Upper lobe of left lung (tissue), 6 donors: ENCODE data around the gene C14orf119. TPM values are rescaled to one million over a fixed set of nuclear protein-coding genes. Genes with fewer than 3 reads are reported as not detected.

Experiments used
- ATAC-seq, 2 donors: fragments of 200-7000 bp; cut with Tn5 transposase; one replicate each; pipeline ENCODE4 v1.9.1; 2022; ENCODE audit warnings: mild to moderate bottlenecking in 2 of 2, moderate library complexity in 2 of 2; ENCODE audit not compliant: low FRiP score in 2 of 2
- DNase-seq, 2 donors: peaks; one replicate each; pipeline ENCODE4 v3.0.0-alpha.2; 2019 to 2020
- H3K27ac ChIP-seq, 4 donors: fragments of 200-600 bp; sonication (generic); one replicate each; pipeline ENCODE4 v1.5.1; 2016 to 2019
- H3K27me3 ChIP-seq, 4 donors: fragments of 200-600 bp; sonication (generic); one replicate each; pipeline ENCODE4 v1.5.1; 2017 to 2019
- H3K36me3 ChIP-seq, 4 donors: fragments of 200-600 bp; sonication (generic); one replicate each; pipeline ENCODE4 v1.5.1; 2016 to 2019
- H3K4me1 ChIP-seq, 4 donors: fragments of 200-600 bp; sonication (generic); one replicate each; pipeline ENCODE4 v1.5.1; 2018 to 2019
- H3K4me3 ChIP-seq, 4 donors: fragments of 200-600 bp; sonication (generic); one replicate each; pipeline ENCODE4 v1.5.1; 2017 to 2019; ENCODE audit warnings: mild to moderate bottlenecking in 2 of 4, moderate library complexity in 1 of 4
- H3K9me3 ChIP-seq, 4 donors: fragments of 200-600 bp; sonication (generic); one replicate each; pipeline ENCODE4 v1.5.1; 2018 to 2019
- EP300 ChIP-seq, 4 donors: sonication (generic); formaldehyde crosslinking; IDR thresholded peaks; one replicate each; pipeline ENCODE4 v1.5.1; 2017; ENCODE audit warnings: antibody characterized with exemption in 4 of 4, control low read depth in 2 of 4
- POLR2A ChIP-seq, 4 donors: fragments of 450-650 bp; IDR thresholded peaks; one replicate each; pipeline ENCODE4 v1.5.1; 2016 to 2017; ENCODE audit warnings: antibody characterized with exemption in 4 of 4, mild to moderate bottlenecking in 2 of 4
- POLR2AphosphoS5 ChIP-seq, 2 donors: sonication (generic); formaldehyde crosslinking; IDR thresholded peaks; one replicate each; pipeline ENCODE4 v1.5.1; 2017; ENCODE audit warnings: antibody characterized with exemption in 2 of 2
- WGBS, 2 donors: methylation state at CpG; one replicate each; pipeline ENCODE4 v1.1.5; 2017 to 2018; 5-methylcytosine and 5-hydroxymethylcytosine counted together
- total RNA-seq, 6 donors: library from RNA; depleted of rRNA in 4 of 6; stranded (reverse); fragments of >200 nt in 4 of 6; gene quantifications; one replicate each; pipeline versions ENCODE4 v1.1.0 to v1.2.1, GENCODE V29; 2016 to 2021
- TF ChIP-seq, protein P1 (sequence below), 6 experiments: fragments of 450-650 bp in 4 of 6; fragments of 200-600 bp in 2 of 6; sonication (generic) in 2 of 6; IDR thresholded peaks; one replicate each; pipeline ENCODE4 v1.5.1; 2016 to 2019; ENCODE audit warnings: antibody characterized with exemption in 6 of 6
- donor health status: DM: no; HTN: no; CAD: no; lungs with moderate emphysema.
- donor health status: DM: no; HTN: yes; CAD: no; lungs with severe emphysema.

C14orf119 gene
- total RNA-seq, 6 donors from 2014 or later = 4.9 to 52.5 (median 35.7) TPM

DNA sequence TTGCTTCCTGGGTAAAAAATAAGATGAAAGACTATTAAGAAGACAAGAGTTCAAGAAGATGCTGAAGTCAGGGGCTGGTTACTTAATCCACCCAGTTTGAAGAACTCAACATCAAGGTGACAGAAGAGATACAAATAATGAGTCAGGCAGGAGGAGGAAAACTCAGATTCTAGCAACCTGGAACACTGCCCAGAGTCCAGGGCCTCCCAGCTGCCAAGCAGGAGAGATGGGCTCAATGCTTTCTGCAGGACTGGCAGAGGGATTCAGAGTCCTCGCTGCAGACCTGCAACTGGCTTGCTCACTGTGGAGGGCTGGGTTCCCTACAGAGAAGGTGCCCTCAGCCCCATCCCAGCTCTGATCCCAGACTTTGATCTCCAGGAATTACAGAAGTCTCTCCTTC is 52.4 kb downstream of the C14orf119 start:
- Histone ChIP-seq H3K27me3 (no peaks in the 10 kb centered on the region), H3K4me1 (peaks cover 0 to 24% (median 3%) of the 10 kb centered on the region in 4 donors), H3K27ac (no peak overlapping the region), H3K36me3 (no peaks in the 10 kb centered on the region), H3K4me3 (no peak overlapping the region), H3K9me3 (no peaks in the 10 kb centered on the region)
- DNase-seq = no peak
- WGBS, 2 donors = 69% methylated on average over 1 of the region's 1 CpG; no CpG with 5 or more reads in 1 of the 2 donors
- TF ChIP-seq POLR2AphosphoS5 (IDR thresholded peaks at IDR 0.05) (no peak), POLR2A (IDR thresholded peaks at IDR 0.05) (no peak), EP300 (IDR thresholded peaks at IDR 0.05) (no peak)
- TF ChIP-seq, protein P1, sequence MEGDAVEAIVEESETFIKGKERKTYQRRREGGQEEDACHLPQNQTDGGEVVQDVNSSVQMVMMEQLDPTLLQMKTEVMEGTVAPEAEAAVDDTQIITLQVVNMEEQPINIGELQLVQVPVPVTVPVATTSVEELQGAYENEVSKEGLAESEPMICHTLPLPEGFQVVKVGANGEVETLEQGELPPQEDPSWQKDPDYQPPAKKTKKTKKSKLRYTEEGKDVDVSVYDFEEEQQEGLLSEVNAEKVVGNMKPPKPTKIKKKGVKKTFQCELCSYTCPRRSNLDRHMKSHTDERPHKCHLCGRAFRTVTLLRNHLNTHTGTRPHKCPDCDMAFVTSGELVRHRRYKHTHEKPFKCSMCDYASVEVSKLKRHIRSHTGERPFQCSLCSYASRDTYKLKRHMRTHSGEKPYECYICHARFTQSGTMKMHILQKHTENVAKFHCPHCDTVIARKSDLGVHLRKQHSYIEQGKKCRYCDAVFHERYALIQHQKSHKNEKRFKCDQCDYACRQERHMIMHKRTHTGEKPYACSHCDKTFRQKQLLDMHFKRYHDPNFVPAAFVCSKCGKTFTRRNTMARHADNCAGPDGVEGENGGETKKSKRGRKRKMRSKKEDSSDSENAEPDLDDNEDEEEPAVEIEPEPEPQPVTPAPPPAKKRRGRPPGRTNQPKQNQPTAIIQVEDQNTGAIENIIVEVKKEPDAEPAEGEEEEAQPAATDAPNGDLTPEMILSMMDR (IDR thresholded peaks at IDR 0.05) = no peak
- ATAC-seq = no peak

DNA sequence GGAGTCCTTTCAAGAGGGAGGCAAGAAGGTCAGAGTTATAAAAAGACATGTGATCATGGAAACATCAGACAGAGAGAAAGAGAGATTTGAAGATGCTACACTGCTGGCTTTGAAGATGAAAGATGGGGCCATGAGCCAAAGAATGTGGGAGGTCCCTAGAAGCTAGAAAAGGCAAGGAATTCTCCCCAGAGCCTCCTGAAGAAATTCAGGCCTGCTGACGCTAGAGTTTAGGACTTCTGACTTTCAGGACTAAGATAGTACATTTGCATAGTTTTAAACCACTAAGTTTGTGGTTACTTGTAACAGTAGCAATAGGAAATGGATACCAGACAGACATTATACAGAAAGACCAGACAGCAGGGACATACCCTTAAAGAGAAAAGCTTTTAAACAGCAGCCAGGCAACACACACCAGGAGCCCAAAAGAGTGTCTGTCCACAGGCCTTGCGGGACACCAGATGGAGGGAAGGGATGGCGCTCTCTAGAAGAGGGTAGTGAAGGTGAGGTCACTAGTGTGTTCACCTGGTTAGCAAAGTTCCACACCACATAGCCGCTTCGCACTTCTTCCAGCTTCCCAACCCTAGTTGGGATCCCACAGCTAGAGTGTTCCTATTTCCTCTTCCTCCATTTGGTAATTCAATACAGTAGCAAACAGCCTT is 53.4 kb downstream of the C14orf119 start:
- DNase-seq (no peak), ATAC-seq (peak in 1 of 2 donors; percentile 15)
- no peaks in the 10 kb centered on the region for H3K36me3 ChIP-seq
- no peak overlapping the region for H3K4me3 ChIP-seq
- H3K9me3 ChIP-seq = no peaks in the 10 kb centered on the region
- TF ChIP-seq POLR2AphosphoS5 (IDR thresholded peaks at IDR 0.05) (no peak), POLR2A (IDR thresholded peaks at IDR 0.05) (no peak), EP300 (IDR thresholded peaks at IDR 0.05) (no peak)
- TF ChIP-seq, protein P1 (IDR thresholded peaks at IDR 0.05) = no peak
- H3K27ac ChIP-seq = no peak overlapping the region
- 93 to 97% methylated on average over 5 of the region's 5 CpGs for WGBS, 2 donors
- H3K27me3 ChIP-seq = no peaks in the 10 kb centered on the region
- peaks cover 9 to 25% (median 13%) of the 10 kb centered on the region in 4 donors for H3K4me1 ChIP-seq

DNA sequence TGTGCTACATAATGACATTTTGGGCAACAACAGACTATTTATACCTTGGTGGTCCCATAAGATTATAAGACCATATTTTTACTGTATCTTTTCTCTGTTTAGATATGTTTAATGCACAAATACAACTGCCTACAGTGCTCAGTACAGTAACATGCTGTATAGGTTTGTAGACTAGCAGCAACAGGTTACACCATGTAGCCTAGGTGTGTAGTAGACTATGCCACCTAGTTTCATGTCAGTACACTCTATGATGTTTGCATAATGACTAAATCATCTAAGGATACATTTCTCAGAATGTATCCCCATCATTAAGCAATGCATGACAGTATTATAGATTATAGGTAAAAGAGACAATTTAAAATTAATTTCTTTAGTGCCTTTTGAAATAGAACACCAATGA is 54.4 kb downstream of the C14orf119 start:
- H3K9me3 ChIP-seq = no peaks in the 10 kb centered on the region
- ATAC-seq (no peak), DNase-seq (no peak)
- peaks cover 15 to 36% (median 23%) of the 10 kb centered on the region in 4 donors for H3K4me1 ChIP-seq
- no peak overlapping the region for H3K4me3 ChIP-seq
- no peak overlapping the region for H3K27ac ChIP-seq
- no peaks in the 10 kb centered on the region for H3K36me3 ChIP-seq
- H3K27me3 ChIP-seq = no peaks in the 10 kb centered on the region
- TF ChIP-seq, protein P1 (IDR thresholded peaks at IDR 0.05) = no peak
- TF ChIP-seq POLR2AphosphoS5 (IDR thresholded peaks at IDR 0.05) (no peak), POLR2A (IDR thresholded peaks at IDR 0.05) (no peak), EP300 (IDR thresholded peaks at IDR 0.05) (no peak)

Other genes with a start within 250 kb of the C14orf119 start
- 100 to 1,000 TPM in 5 of 6 donors, 10 to 100 TPM in 1; 90.2 to 169 (median 149) TPM for gene LRP10, start 223.8 kb upstream of the C14orf119 start, total RNA-seq
- gene REM2, start 212.3 kb upstream of the C14orf119 start, total RNA-seq = 1 to 10 TPM; 1.0 to 6.3 (median 1.2) TPM
- 10 to 100 TPM; 63.3 to 96.8 (median 91.9) TPM for gene RBM23, start 176.4 kb upstream of the C14orf119 start, total RNA-seq
- gene PRMT5, start 166.1 kb upstream of the C14orf119 start, total RNA-seq = 10 to 100 TPM; 21.4 to 51.3 (median 39.2) TPM
- 100 to 1,000 TPM in 2 of 6 donors, 10 to 100 TPM in 4; 44.3 to 137 (median 78.9) TPM for gene HAUS4, start 138.4 kb upstream of the C14orf119 start, total RNA-seq
- 10 to 100 TPM; 34.4 to 50.3 (median 39.5) TPM for gene AJUBA, start 113.0 kb upstream of the C14orf119 start, total RNA-seq
- gene C14orf93, start 85.4 kb upstream of the C14orf119 start, total RNA-seq = 10 to 100 TPM in 4 of 6 donors, 1 to 10 TPM in 2; 7.1 to 12.9 (median 11.4) TPM
- gene PSMB5, start 60.6 kb upstream of the C14orf119 start, total RNA-seq = 100 to 1,000 TPM in 2 of 6 donors, 10 to 100 TPM in 4; 58.7 to 147 (median 86.1) TPM
- not detected for gene PSMB11, start 53.3 kb upstream of the C14orf119 start, total RNA-seq
- 1 to 10 TPM; 2.0 to 8.0 (median 4.2) TPM for gene CDH24, start 38.0 kb upstream of the C14orf119 start, total RNA-seq
- 100 to 1,000 TPM in 5 of 6 donors, 10 to 100 TPM in 1; 91.1 to 350 (median 139) TPM for gene ACIN1, start 369 bp upstream of the C14orf119 start, total RNA-seq
- gene CIROP, start 9.5 kb downstream of the C14orf119 start, total RNA-seq = not detected
- gene CEBPE, start 23.8 kb downstream of the C14orf119 start, total RNA-seq = under 1 TPM in 2 of 6 donors, not detected in 4; 0.31 to 0.77 TPM
- 10 to 100 TPM; 30.4 to 58.2 (median 42.0) TPM for gene SLC7A8, start 88.2 kb downstream of the C14orf119 start, total RNA-seq
- gene RNF212B, start 142.4 kb downstream of the C14orf119 start, total RNA-seq = not detected
- gene HOMEZ, start 190.6 kb downstream of the C14orf119 start, total RNA-seq = 10 to 100 TPM in 4 of 6 donors, 1 to 10 TPM in 2; 3.9 to 13.7 (median 11.2) TPM
- 10 to 100 TPM in 4 of 6 donors, 1 to 10 TPM in 2; 6.7 to 95.3 (median 12.8) TPM for gene PPP1R3E, start 207.4 kb downstream of the C14orf119 start, total RNA-seq
- 10 to 100 TPM; 38.8 to 53.8 (median 47.3) TPM for gene BCL2L2, start 211.3 kb downstream of the C14orf119 start, total RNA-seq
- 100 to 1,000 TPM in 3 of 6 donors, 10 to 100 TPM in 3; 47.6 to 325 (median 85.7) TPM for gene PABPN1, start 226.0 kb downstream of the C14orf119 start, total RNA-seq